Globus pallidus (tissue), 1 donor: ENCODE results near the gene LCN6.
A peak's percentile ranks its signal among the peaks of the same experiment; 100 is the strongest.
"Not testable (repeated sequence)": the region's sequence is repeated elsewhere in the genome, so short reads cannot be mapped to it uniquely, and the experiment has no call there.

ENCODE experiments used
- DNase-seq: peaks from one replicate; pipeline ENCODE4 v3.0.0-alpha.2; 2015; ENCODE audit warnings: low spot score

The LCN6 gene

GRCh38 chr9:136784249-136784996 is 36.1 kb upstream of the LCN6 start:
- no peak for DNase-seq

DNA sequence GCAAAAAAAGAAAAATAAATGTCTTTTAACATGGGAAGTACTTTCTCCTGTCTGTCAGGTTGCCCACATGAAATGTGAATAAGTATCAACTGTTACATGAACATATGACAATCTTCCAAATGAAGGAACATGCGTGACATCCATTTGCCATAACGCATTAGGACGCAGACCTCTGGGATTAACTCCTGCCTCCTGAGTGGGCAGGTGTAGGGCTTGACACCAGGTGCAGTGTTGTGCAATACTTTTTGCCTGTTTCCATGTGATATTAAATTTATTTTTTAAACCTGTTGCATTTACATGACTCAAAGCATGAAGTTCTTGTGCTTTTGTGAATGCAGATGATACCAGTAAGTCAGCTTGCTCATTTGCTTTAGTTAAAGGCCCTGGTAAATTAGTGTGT is 34.1 kb upstream of the LCN6 start:
- no peak for DNase-seq

- DNase-seq = no peak
Observed at GRCh38 chr9:136779808-136780207, 31.5 kb upstream of the LCN6 start.

DNA sequence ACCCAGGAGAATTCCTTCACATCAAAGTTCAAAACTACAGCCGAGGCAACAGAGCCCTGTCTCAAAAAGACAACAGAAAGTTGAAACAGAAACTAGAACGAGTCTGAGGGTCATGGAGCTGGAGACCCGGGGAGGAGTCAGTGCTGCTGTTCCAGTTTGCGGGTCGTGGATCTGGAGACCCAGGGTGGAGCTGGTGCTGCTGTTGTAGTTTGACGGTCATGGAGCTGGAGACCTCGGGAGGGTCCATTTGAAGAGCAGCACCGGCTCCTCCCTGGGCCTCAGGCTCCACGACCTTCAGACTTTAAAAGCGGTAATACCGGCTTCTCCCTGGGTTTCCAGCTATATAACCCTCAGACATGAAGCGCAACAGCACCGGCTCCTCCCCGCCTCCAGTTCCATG is 29.0 kb upstream of the LCN6 start:
- no peak for DNase-seq

- no peak for DNase-seq
Observed at GRCh38 chr9:136776947-136777346, 28.6 kb upstream of the LCN6 start.

- DNase-seq = no peak
Observed at GRCh38 chr9:136775191-136775590, 26.9 kb upstream of the LCN6 start.

DNA sequence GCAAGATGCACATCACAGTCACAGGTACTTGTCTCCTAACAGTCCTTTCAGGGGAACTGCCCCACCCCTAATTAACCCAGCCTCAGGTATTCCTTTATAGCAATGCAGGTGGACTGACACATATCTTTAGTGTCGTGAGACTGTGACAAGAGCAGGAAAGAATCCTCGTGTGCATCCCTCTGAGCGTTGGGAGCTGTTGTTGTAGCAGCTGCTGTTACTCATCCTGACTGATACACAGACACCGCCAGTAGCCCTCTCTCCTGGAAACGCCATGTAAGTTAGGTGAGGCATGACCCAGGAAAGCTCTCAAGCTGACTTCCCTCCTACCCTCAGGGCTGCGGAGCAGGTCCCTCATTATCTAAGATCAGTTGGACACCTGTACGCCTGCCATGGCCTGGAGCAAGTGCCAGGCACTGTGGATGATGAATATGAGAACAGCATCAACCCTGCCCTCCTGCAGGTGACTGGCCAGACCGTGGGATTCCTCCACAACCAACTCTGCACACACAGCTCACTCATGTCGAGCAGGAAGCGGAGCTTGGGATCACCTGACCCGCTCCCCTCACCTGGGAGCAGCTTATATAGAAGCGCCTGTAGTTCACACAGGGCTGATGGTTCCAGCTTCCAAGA is 26.2 kb upstream of the LCN6 start:
- DNase-seq = no peak

DNA sequence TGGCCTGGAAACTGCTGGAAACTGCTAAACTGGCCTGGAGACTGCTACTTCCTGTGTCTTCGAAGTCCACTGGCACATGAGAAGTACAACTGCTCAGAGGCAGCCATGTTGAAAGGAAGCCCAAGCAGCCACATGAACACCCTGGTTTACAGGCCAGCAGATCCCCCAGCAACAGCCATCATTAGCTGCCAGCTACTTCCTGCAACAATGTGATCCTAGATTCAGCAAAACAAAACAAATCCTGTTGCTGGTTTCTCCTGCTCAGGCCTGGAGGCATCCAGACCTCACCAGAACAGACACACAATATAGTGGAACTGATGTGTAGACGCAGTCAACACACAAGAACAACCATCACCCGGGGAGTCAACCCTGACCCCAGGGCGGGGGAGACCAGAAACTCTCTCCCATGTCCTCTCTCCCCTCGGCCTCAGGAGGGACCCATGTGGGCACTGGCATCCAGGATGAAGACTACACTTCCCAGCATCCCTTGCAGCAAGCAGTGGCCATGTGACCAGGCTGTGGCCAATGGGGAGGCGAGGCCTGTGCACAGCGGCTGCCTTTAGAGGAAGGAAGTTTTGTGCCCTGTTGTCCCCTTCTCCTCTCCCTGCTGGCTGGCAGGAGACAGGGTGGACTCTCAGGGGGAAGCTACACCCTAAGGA is 25.2 kb upstream of the LCN6 start:
- no peak for DNase-seq

GRCh38 chr9:136771907-136772415 is 23.6 kb upstream of the LCN6 start:
- DNase-seq = no peak

DNA sequence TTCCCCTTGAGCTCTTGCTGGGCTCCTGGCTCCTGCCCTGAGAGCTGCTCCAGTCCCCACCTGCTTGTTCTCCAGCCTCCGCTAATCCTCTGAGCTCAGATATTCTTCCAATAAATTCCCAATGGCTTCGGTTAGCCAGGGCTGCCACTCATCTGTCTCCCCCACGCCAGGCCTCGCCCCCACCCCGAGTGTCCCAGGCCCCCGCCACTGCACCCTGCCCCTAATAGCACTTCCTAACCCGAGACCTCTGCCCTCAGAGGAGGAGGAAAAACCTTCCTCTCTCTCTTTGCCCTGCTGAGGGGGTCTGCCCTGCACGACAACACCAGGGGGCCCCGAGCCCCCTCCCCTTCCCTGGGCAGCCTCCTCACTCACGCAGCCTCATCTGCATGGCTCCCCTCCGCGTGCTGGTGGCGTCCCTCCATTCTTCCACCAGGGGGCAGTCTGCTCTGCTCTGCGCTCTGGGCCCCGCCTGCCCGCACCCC is 21.4 kb upstream of the LCN6 start:
- no peak for DNase-seq

DNA sequence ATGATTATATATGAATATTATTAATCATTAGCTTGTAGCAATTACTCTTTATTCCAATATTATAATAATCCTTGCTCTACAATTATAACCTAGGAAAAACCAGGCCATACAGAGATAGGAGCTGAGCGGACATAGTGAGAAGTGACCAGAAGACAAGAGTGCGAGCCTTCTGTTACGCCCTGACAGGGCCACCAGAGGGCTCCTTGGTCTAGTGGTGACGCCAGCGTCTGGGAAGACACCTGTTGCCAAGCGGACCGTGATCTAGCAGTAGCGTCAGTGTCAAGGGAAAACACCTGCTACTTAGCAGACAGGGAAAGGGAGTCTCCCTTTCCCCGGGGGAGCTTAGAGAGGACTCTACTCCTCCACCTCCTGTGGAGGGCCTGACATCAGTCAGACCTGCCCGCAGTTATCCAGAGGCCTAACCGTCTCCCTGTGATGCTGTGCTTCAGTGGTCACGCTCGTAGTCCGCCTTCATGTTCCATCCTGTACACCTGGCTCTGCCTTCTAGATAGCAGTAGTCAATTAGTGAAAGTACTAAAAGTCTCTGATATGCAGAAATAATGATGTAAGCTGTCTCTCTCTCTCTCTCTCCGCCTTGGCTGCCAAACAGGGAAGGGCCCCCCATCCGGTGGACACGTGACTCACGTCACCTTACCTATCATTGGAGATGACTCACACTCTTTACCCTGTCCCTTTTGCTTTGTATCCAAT is 18.2 kb upstream of the LCN6 start:
- DNase-seq = peak; percentile 54

DNA sequence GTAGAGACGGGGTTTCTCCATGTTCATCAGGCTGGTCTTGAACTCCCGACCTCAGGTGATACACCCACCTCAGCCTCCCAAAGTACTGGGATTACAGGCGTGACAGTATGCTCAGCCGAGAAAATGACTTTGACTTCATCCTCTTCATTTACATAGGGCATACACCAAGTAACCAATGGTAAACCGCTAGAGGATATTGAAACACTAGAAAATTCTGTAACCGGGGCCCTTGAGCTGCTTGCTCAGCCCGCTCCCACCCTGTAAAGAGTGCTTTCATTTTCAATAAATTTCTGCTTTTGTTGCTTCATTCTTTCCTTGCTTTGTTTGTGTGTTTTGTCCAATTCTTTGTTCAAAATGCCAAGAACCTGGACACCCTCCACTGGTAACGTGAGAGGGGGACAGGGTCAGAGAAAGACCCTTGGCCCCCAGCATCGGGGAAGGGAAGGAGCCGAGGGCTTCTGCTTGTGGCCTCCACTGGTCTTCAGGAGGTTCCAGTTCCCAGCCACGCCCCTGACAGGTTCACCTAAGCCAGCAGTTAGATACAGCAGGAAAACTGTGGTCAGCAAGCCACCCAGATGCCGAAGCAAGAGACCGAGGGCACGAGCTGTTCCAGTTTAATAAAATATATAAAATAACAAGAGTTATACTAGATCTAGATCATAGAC is 17.6 kb upstream of the LCN6 start:
- DNase-seq = not testable (repeated sequence)

DNA sequence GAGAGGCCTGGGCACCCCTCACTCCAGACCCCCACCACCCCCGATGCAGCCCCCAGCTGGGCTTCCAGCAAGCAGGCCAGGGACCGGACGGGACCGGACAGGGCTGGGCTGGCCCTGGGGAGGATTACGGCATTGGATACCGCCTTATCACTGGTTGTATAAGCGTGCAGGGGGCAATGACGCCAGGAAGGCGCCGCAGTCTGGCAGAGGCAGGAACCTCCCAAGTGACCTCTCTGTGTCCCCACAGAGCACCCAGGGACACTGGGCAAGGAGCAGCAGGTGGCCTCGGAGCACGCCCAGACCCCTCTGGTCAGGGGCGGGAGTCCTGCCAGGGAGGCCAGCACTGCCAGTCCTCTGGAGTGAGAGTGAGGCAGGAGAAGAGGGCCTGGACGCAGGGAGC is 16.7 kb upstream of the LCN6 start:
- DNase-seq = no peak

- no peak for DNase-seq
Observed at GRCh38 chr9:136764301-136764891, 16.1 kb upstream of the LCN6 start, which contains the start of gene LCN15. LCN15 (minus strand) TSS chr9:136764518; CDS start chr9:136764488, 30 bp downstream.

GRCh38 chr9:136763649-136764035 is 15.3 kb upstream of the LCN6 start:
- no peak for DNase-seq

DNA sequence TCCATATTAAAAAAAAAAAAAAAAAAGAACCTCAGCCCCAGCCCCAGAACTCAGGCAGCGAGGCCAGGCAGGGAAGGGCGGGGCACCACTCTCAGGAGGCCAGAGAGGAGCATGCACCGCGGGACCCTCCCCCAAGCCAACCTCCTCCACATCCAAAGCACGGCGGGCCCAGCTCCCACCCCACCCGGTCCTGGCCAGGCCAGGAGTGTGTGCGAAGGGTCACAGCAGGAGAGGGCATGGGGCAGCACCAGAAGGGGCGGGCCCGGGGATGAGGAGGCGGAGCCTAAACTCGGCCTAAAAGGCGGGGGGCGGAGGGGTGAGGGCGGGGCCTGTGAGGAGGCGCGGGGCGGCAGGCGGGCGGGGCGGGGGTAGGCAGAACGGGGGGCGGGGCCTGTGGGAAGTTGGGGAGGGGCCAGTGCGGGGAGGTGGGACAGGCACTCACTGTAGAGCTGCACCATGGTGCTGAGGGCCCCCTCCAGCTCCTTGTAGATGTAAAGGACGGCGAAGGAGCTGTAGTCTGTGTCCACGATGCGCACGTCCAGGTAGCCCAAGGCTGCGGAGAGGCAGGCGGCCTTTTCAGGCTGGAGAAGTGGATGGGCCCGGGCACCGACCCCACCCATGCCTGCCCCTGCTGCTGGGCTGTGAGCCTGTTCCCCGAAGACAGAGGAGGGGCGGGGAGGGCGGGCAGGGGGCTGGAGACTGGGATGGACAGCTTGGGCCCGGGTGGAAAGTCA is 14.8 kb upstream of the LCN6 start:
- no peak for DNase-seq

GRCh38 chr9:136762221-136762691 is 13.9 kb upstream of the LCN6 start:
- no peak for DNase-seq

GRCh38 chr9:136761545-136761981 is 13.2 kb upstream of the LCN6 start:
- no peak for DNase-seq

DNA sequence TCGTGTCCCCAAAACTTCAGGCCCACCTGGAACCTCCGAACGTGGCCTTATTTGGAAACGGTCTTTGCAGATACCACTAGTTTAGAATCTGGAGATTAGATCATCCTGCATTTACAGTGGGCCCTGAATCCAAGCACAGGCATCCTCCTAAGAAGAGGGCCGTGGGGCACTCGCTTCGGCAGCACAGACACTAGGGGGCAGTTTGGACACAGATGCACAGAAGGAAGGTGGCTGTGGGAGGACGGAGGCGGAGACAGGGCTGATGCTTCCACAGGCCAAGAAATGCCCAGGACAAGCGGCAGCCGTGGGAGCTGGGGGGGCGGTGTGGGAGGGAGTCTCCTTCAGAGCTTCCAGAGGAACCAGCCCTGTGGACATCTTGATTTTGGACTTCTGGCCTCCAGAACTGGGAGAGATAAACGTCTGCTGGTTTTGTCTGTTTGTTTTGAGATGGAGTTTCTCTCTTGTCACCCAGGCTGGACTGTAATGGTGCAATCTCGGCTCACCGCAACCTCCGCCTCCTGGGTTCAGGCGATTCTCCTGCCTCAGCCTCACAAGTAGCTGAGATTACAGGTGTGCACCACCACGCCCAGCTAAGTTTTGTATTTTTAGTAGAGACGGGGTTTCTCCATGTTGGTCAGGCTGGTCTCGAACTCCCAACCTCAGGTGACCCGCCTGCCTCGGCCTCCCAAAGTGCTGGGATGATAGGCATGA is 12.7 kb upstream of the LCN6 start:
- DNase-seq = peak; percentile 48

DNA sequence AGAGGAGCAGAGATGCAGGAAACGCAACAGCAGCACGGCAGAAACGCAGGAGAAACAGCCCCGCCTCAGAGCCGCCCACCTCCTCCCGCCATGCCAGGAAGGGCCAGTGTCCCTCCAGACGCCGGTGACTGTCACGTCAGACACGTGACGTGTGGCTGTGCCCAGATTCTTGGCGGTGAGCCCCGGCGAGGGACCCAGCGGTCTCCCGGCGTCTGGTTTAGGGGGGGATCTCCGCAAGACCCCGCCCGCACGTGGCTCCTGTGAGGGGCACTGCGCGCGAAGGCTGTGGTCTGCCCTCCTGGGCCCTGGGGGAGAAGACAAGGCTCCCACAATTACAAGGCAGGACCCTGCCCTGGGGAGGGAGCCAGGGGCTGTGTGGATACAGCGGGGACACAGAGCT is 12.1 kb upstream of the LCN6 start:
- DNase-seq = no peak
